ENCODE results near the gene MAPKAPK2. TPM values are rescaled to one million over a fixed set of nuclear protein-coding genes. Genes with fewer than 3 reads are reported as not detected.
"Not testable (repeated sequence)": the region's sequence is repeated elsewhere in the genome, so short reads cannot be mapped to it uniquely, and the experiment has no call there.

The MAPKAPK2 gene
- total RNA-seq, 8 experiments from 2014 or later = 29.4 to 120 (median 43.5) TPM

GRCh38 chr1:206770531-206771337, 86.0 kb downstream of the MAPKAPK2 start, which contains the start of gene IL19:
TSS of gene IL19 (plus strand) at chr1:206770773. CDS start at chr1:206836663, 65,890 bp downstream.
- H3K27ac ChIP-seq = no peak within 1 kb of the TSS
- peak; percentile 16 to 96 (median 71) for ATAC-seq (replicated peaks in 6 of 8)
- no peak within 1 kb of the TSS for H3K4me3 ChIP-seq
- WGBS, 10 experiments = 0 to 100% (median 71%) methylated on average over 1 to 8 of the region's 9 CpGs; no CpG with 5 or more reads in 1 of the 10 experiments
- in situ Hi-C loops (cut with MboI; ENCODE audit: low pct_unique_long_range_greater_than_20kb in 2 of 9, low sequenced_read_pairs in 9 of 9, unreplicated experiment in 9 of 9) = no loop called here
- peaks cover 17 to 23% of the 10 kb centered on the region in 2 donors for H3K4me1 ChIP-seq (replicated peaks in 1 of 2)

- Histone ChIP-seq H3K27ac (no peak overlapping the region), H3K4me3 (no peak overlapping the region), H3K4me1 (replicated peaks in 1 of 2) (peaks cover 14 to 23% of the 10 kb centered on the region in 2 donors)
- in situ Hi-C loops (cut with MboI; ENCODE audit: low pct_unique_long_range_greater_than_20kb in 2 of 9, low sequenced_read_pairs in 9 of 9, unreplicated experiment in 9 of 9) = no loop called here
- no peak for ATAC-seq (replicated peaks in 6 of 8)
- WGBS, 10 experiments = 58 to 100% (median 86%) methylated on average over 1 to 4 of the region's 4 CpGs
Observed at GRCh38 chr1:206771338-206771692, 86.6 kb downstream of the MAPKAPK2 start.

GRCh38 chr1:206772243-206772937, 87.7 kb downstream of the MAPKAPK2 start, which contains the start of gene IL10:
TSS of gene IL10 (minus strand) at chr1:206772494. CDS start at chr1:206772435, 59 bp downstream.
- ATAC-seq (replicated peaks in 6 of 8) = no peak
- no peak within 1 kb of the TSS for H3K4me3 ChIP-seq
- in situ Hi-C loops (cut with MboI; ENCODE audit: low pct_unique_long_range_greater_than_20kb in 2 of 9, low sequenced_read_pairs in 9 of 9, unreplicated experiment in 9 of 9) = no loop called here
- H3K27ac ChIP-seq = no peak within 1 kb of the TSS
- 80 to 100% (median 84%) methylated on average over 2 to 8 of the region's 8 CpGs; no CpG with 5 or more reads in 1 of the 10 experiments for WGBS, 10 experiments
- H3K4me1 ChIP-seq (replicated peaks in 1 of 2) = peaks cover 11 to 23% of the 10 kb centered on the region in 2 donors

GRCh38 chr1:206774093-206774492, 89.4 kb downstream of the MAPKAPK2 start:
- Histone ChIP-seq H3K4me1 (replicated peaks in 1 of 2) (peaks cover 6 to 12% of the 10 kb centered on the region in 2 donors), H3K27ac (no peak overlapping the region), H3K4me3 (no peak overlapping the region)
- no peak for ATAC-seq (replicated peaks in 6 of 8)
- in situ Hi-C loops (cut with MboI; ENCODE audit: low pct_unique_long_range_greater_than_20kb in 2 of 9, low sequenced_read_pairs in 9 of 9, unreplicated experiment in 9 of 9) = no loop called here
- WGBS, 10 experiments = 38 to 80% (median 52%) methylated on average over 1 to 3 of the region's 3 CpGs; no CpG with 5 or more reads in 4 of the 10 experiments

GRCh38 chr1:206776229-206776628, 91.5 kb downstream of the MAPKAPK2 start:
- Histone ChIP-seq H3K4me1 (replicated peaks in 1 of 2) (no peaks in the 10 kb centered on the region), H3K4me3 (no peak overlapping the region), H3K27ac (no peak overlapping the region)
- in situ Hi-C loops (cut with MboI; ENCODE audit: low pct_unique_long_range_greater_than_20kb in 2 of 9, low sequenced_read_pairs in 9 of 9, unreplicated experiment in 9 of 9) = no loop called here
- peak in 3 of 8 experiments; percentile 48 to 87 (median 86) for ATAC-seq (replicated peaks in 6 of 8)
- WGBS, 10 experiments = 0 to 100% (median 60%) methylated on average over 1 to 4 of the region's 4 CpGs; no CpG with 5 or more reads in 1 of the 10 experiments

- H3K4me1 ChIP-seq (replicated peaks in 1 of 2) = no peaks in the 10 kb centered on the region
- in situ Hi-C loops (cut with MboI; ENCODE audit: low pct_unique_long_range_greater_than_20kb in 2 of 9, low sequenced_read_pairs in 9 of 9, unreplicated experiment in 9 of 9) = no loop called here
- WGBS, 10 experiments = 20 to 90% (median 81%) methylated on average over 1 to 6 of the region's 7 CpGs; no CpG with 5 or more reads in 3 of the 10 experiments
- no peak for ATAC-seq (replicated peaks in 6 of 8)
- H3K4me3 ChIP-seq = no peak overlapping the region
- no peak overlapping the region for H3K27ac ChIP-seq
Observed at GRCh38 chr1:206778031-206778430, 93.3 kb downstream of the MAPKAPK2 start.

- ATAC-seq (replicated peaks in 6 of 8); H3K4me1 ChIP-seq (replicated peaks in 1 of 2); H3K27ac ChIP-seq; in situ Hi-C loops (cut with MboI; ENCODE audit: low pct_unique_long_range_greater_than_20kb in 2 of 9, low sequenced_read_pairs in 9 of 9, unreplicated experiment in 9 of 9); H3K4me3 ChIP-seq: not testable (repeated sequence)
- WGBS, 10 experiments = 0 to 87% (median 70%) methylated on average over 1 to 6 of the region's 6 CpGs; no CpG with 5 or more reads in 1 of the 10 experiments
Observed at GRCh38 chr1:206778911-206779310, 94.2 kb downstream of the MAPKAPK2 start.

GRCh38 chr1:206779638-206780037, 94.9 kb downstream of the MAPKAPK2 start:
- WGBS, 10 experiments = 50 to 100% (median 75%) methylated on average over 1 to 2 of the region's 2 CpGs
- Histone ChIP-seq H3K4me1 (replicated peaks in 1 of 2) (no peaks in the 10 kb centered on the region), H3K27ac (no peak overlapping the region), H3K4me3 (no peak overlapping the region)
- in situ Hi-C loops (cut with MboI; ENCODE audit: low pct_unique_long_range_greater_than_20kb in 2 of 9, low sequenced_read_pairs in 9 of 9, unreplicated experiment in 9 of 9) = no loop called here
- ATAC-seq (replicated peaks in 6 of 8) = no peak

- 79 to 100% (median 96%) methylated on average over 1 to 2 of the region's 2 CpGs; no CpG with 5 or more reads in 4 of the 10 experiments for WGBS, 10 experiments
- Histone ChIP-seq H3K4me3 (no peak overlapping the region), H3K27ac (no peak overlapping the region), H3K4me1 (replicated peaks in 1 of 2) (no peaks in the 10 kb centered on the region)
- in situ Hi-C loops (cut with MboI; ENCODE audit: low pct_unique_long_range_greater_than_20kb in 2 of 9, low sequenced_read_pairs in 9 of 9, unreplicated experiment in 9 of 9) = no loop called here
- ATAC-seq (replicated peaks in 6 of 8) = no peak
Observed at GRCh38 chr1:206782448-206782847, 97.7 kb downstream of the MAPKAPK2 start.

GRCh38 chr1:206783506-206783905, 98.8 kb downstream of the MAPKAPK2 start:
- in situ Hi-C loops (cut with MboI; ENCODE audit: low pct_unique_long_range_greater_than_20kb in 2 of 9, low sequenced_read_pairs in 9 of 9, unreplicated experiment in 9 of 9) = no loop called here
- Histone ChIP-seq H3K27ac (no peak overlapping the region), H3K4me3 (no peak overlapping the region), H3K4me1 (replicated peaks in 1 of 2) (no peaks in the 10 kb centered on the region)
- no peak for ATAC-seq (replicated peaks in 6 of 8)
- 67 to 98% (median 88%) methylated on average over 3 to 7 of the region's 7 CpGs; no CpG with 5 or more reads in 3 of the 10 experiments for WGBS, 10 experiments

Other genes starting within 250 kb of the MAPKAPK2 start
- gene IKBKE, start 214.4 kb upstream of the MAPKAPK2 start, total RNA-seq = 10 to 100 TPM in 1 of 8 experiments, 1 to 10 TPM in 4, under 1 TPM in 3; 0.05 to 10.0 (median 3.3) TPM
- 1 to 10 TPM in 7 of 8 experiments, under 1 TPM in 1; 0.81 to 7.6 (median 5.5) TPM for gene RASSF5, start 177.4 kb upstream of the MAPKAPK2 start, total RNA-seq
- 10 to 100 TPM; 30.8 to 55.2 (median 40.2) TPM for gene EIF2D, start 72.4 kb upstream of the MAPKAPK2 start, total RNA-seq
- 10 to 100 TPM in 6 of 8 experiments, 1 to 10 TPM in 2; 6.6 to 27.4 (median 19.4) TPM for gene DYRK3, start 49.4 kb upstream of the MAPKAPK2 start, total RNA-seq
- gene IL19, start 85.9 kb downstream of the MAPKAPK2 start, total RNA-seq = 1 to 10 TPM in 1 of 8 experiments, under 1 TPM in 4, not detected in 3; 0.27 to 2.5 (median 0.81) TPM
- under 1 TPM in 3 of 8 experiments, not detected in 5; 0.27 to 0.66 (median 0.46) TPM for gene IL10, start 87.6 kb downstream of the MAPKAPK2 start, total RNA-seq
- gene IL20, start 180.7 kb downstream of the MAPKAPK2 start, total RNA-seq = under 1 TPM in 1 of 8 experiments, not detected in 7; 0.25 TPM
- under 1 TPM in 2 of 8 experiments, not detected in 6; 0.17 to 0.38 TPM for gene IL24, start 212.5 kb downstream of the MAPKAPK2 start, total RNA-seq
- 1 to 10 TPM in 2 of 8 experiments, under 1 TPM in 2, not detected in 4; 0.49 to 2.0 (median 0.99) TPM for gene FCMR, start 237.0 kb downstream of the MAPKAPK2 start, total RNA-seq

All from motor neuron (in vitro differentiated cells).